Measurements from ENCODE around the gene TTC7B.
"Not testable (repeated sequence)": the region's sequence is repeated elsewhere in the genome, so short reads cannot be mapped to it uniquely, and the experiment has no call there.

- not testable (repeated sequence) for TF ChIP-seq SRSF9 (IDR thresholded peaks at IDR 0.05; ENCODE audit: borderline replicate concordance, low read depth, low read length); MYNN (IDR thresholded peaks at IDR 0.05); MYNN (CRISPR knock-in tag; IDR thresholded peaks at IDR 0.05); TBP (optimal IDR thresholded peaks at IDR 0.05; ENCODE audit: low read depth, low read length); MBD1 (CRISPR knock-in tag; IDR thresholded peaks at IDR 0.05); ELF2 (CRISPR knock-in tag; IDR thresholded peaks at IDR 0.05); RAD51 (IDR thresholded peaks at IDR 0.05; ENCODE audit: borderline replicate concordance, low read depth); POLR2A (conservative IDR thresholded peaks at IDR 0.05); ZNF384 (IDR thresholded peaks at IDR 0.05; ENCODE audit: low read depth, low read length)
- TF ChIP-seq, protein P1, sequence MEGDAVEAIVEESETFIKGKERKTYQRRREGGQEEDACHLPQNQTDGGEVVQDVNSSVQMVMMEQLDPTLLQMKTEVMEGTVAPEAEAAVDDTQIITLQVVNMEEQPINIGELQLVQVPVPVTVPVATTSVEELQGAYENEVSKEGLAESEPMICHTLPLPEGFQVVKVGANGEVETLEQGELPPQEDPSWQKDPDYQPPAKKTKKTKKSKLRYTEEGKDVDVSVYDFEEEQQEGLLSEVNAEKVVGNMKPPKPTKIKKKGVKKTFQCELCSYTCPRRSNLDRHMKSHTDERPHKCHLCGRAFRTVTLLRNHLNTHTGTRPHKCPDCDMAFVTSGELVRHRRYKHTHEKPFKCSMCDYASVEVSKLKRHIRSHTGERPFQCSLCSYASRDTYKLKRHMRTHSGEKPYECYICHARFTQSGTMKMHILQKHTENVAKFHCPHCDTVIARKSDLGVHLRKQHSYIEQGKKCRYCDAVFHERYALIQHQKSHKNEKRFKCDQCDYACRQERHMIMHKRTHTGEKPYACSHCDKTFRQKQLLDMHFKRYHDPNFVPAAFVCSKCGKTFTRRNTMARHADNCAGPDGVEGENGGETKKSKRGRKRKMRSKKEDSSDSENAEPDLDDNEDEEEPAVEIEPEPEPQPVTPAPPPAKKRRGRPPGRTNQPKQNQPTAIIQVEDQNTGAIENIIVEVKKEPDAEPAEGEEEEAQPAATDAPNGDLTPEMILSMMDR (IDR thresholded peaks at IDR 0.05 in 2 of 3, conservative IDR thresholded peaks at IDR 0.05 in 1 of 3; ENCODE audit: insufficient read depth in 2 of 3, low read depth in 1 of 3, low read length in 3 of 3): not testable (repeated sequence)
- TF ChIP-seq, protein P2, sequence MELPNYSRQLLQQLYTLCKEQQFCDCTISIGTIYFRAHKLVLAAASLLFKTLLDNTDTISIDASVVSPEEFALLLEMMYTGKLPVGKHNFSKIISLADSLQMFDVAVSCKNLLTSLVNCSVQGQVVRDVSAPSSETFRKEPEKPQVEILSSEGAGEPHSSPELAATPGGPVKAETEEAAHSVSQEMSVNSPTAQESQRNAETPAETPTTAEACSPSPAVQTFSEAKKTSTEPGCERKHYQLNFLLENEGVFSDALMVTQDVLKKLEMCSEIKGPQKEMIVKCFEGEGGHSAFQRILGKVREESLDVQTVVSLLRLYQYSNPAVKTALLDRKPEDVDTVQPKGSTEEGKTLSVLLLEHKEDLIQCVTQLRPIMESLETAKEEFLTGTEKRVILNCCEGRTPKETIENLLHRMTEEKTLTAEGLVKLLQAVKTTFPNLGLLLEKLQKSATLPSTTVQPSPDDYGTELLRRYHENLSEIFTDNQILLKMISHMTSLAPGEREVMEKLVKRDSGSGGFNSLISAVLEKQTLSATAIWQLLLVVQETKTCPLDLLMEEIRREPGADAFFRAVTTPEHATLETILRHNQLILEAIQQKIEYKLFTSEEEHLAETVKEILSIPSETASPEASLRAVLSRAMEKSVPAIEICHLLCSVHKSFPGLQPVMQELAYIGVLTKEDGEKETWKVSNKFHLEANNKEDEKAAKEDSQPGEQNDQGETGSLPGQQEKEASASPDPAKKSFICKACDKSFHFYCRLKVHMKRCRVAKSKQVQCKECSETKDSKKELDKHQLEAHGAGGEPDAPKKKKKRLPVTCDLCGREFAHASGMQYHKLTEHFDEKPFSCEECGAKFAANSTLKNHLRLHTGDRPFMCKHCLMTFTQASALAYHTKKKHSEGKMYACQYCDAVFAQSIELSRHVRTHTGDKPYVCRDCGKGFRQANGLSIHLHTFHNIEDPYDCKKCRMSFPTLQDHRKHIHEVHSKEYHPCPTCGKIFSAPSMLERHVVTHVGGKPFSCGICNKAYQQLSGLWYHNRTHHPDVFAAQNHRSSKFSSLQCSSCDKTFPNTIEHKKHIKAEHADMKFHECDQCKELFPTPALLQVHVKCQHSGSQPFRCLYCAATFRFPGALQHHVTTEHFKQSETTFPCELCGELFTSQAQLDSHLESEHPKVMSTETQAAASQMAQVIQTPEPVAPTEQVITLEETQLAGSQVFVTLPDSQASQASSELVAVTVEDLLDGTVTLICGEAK (IDR thresholded peaks at IDR 0.05): not testable (repeated sequence)
- TF ChIP-seq, protein P2 (CRISPR knock-in tag; IDR thresholded peaks at IDR 0.05): not testable (repeated sequence)
- TF ChIP-seq, protein P3, sequence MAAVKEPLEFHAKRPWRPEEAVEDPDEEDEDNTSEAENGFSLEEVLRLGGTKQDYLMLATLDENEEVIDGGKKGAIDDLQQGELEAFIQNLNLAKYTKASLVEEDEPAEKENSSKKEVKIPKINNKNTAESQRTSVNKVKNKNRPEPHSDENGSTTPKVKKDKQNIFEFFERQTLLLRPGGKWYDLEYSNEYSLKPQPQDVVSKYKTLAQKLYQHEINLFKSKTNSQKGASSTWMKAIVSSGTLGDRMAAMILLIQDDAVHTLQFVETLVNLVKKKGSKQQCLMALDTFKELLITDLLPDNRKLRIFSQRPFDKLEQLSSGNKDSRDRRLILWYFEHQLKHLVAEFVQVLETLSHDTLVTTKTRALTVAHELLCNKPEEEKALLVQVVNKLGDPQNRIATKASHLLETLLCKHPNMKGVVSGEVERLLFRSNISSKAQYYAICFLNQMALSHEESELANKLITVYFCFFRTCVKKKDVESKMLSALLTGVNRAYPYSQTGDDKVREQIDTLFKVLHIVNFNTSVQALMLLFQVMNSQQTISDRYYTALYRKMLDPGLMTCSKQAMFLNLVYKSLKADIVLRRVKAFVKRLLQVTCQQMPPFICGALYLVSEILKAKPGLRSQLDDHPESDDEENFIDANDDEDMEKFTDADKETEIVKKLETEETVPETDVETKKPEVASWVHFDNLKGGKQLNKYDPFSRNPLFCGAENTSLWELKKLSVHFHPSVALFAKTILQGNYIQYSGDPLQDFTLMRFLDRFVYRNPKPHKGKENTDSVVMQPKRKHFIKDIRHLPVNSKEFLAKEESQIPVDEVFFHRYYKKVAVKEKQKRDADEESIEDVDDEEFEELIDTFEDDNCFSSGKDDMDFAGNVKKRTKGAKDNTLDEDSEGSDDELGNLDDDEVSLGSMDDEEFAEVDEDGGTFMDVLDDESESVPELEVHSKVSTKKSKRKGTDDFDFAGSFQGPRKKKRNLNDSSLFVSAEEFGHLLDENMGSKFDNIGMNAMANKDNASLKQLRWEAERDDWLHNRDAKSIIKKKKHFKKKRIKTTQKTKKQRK (IDR thresholded peaks at IDR 0.05; ENCODE audit: borderline replicate concordance, low read depth, low read length): not testable (repeated sequence)
Measured at GRCh38 chr14:90526536-90526935, 289.7 kb downstream of the TTC7B start.

Measured in K562 (cell line).